Inferior parietal cortex (tissue), 1 donor: Measurements from ENCODE around the gene TWF2.

Experiments used
- DNase-seq: peaks from one replicate; pipeline ENCODE4 v3.0.0-alpha.2; 2016; ENCODE audit errors: extremely low spot score

Gene TWF2

GRCh38 chr3:52257911-52258310, 19.0 kb upstream of the TWF2 start:
- no peak for DNase-seq

- no peak for DNase-seq
Observed at GRCh38 chr3:52256622-52257021, 17.7 kb upstream of the TWF2 start.

- no peak for DNase-seq
Observed at GRCh38 chr3:52256159-52256558, 17.2 kb upstream of the TWF2 start.

- no peak for DNase-seq
Observed at GRCh38 chr3:52254608-52255007, 15.7 kb upstream of the TWF2 start.

GRCh38 chr3:52253314-52254304, 14.7 kb upstream of the TWF2 start:
- DNase-seq, result no peak

GRCh38 chr3:52250122-52250521, 11.2 kb upstream of the TWF2 start:
- no peak for DNase-seq

- DNase-seq, result no peak
Observed at GRCh38 chr3:52249683-52250082, 10.7 kb upstream of the TWF2 start.

GRCh38 chr3:52248816-52249547, 10.0 kb upstream of the TWF2 start:
- DNase-seq, result no peak

- no peak for DNase-seq
Observed at GRCh38 chr3:52248165-52248541, 9.2 kb upstream of the TWF2 start.

GRCh38 chr3:52247409-52248164, 8.6 kb upstream of the TWF2 start:
- DNase-seq, result no peak

GRCh38 chr3:52246728-52247408, 7.9 kb upstream of the TWF2 start:
- no peak for DNase-seq

- no peak for DNase-seq
Observed at GRCh38 chr3:52246264-52246620, 7.3 kb upstream of the TWF2 start.

- no peak for DNase-seq
Observed at GRCh38 chr3:52245322-52246263, 6.6 kb upstream of the TWF2 start, which contains the start of gene PPM1M. TSS of gene PPM1M (plus strand) at chr3:52245759. CDS start at chr3:52245825, 66 bp downstream.

GRCh38 chr3:52243791-52244628, 5.1 kb upstream of the TWF2 start:
- no peak for DNase-seq

GRCh38 chr3:52242039-52242438, 3.1 kb upstream of the TWF2 start:
- no peak for DNase-seq

- no peak for DNase-seq
Observed at GRCh38 chr3:52240886-52241370, 2.0 kb upstream of the TWF2 start.

- DNase-seq, result no peak
Observed at GRCh38 chr3:52240059-52240885, 1.3 kb upstream of the TWF2 start.

- DNase-seq, result no peak
Observed at GRCh38 chr3:52238193-52238760, 681 bp downstream of the TWF2 start.
